Thyroid gland (tissue), 4 donors: ENCODE data around the gene ADAMTS20.

ENCODE experiments used
- POLR2A ChIP-seq, 2 donors: fragments of 450-650 bp; IDR thresholded peaks; one replicate each; pipeline ENCODE4 v1.6.1; 2017; ENCODE audit warnings: antibody characterized with exemption in 2 of 2, mild to moderate bottlenecking in 2 of 2, moderate library complexity in 1 of 2
- TF ChIP-seq, protein P1 (sequence below), 6 experiments: fragments of 200-600 bp in 3 of 6; fragments of 450-650 bp in 3 of 6; sonication (generic) in 3 of 6; IDR thresholded peaks; one replicate each; pipeline ENCODE4 v1.5.1; 2016 to 2019; ENCODE audit warnings: antibody characterized with exemption in 6 of 6, mild to moderate bottlenecking in 2 of 6, inconsistent platforms in 1 of 6, moderate library complexity in 1 of 6

DNA sequence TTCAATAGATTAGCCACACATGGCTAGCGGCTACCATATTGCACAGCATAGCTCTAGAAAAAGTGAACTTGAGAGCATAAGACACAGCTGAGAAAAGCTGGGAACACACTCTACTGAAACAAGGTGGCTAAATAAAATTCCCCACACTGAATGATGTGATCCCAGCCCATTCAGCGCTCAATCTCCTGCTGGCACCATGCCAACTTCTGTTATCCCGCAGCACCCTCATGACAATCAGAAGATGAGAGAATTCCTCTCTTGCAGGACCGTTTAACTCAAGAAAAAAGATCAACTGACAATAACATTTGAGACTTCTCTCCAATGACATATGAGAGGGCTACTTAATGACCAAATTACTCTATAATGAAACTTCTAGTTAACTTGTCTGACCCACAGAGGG lies 115.4 kb downstream of the ADAMTS20 start:
- TF ChIP-seq, protein P1, sequence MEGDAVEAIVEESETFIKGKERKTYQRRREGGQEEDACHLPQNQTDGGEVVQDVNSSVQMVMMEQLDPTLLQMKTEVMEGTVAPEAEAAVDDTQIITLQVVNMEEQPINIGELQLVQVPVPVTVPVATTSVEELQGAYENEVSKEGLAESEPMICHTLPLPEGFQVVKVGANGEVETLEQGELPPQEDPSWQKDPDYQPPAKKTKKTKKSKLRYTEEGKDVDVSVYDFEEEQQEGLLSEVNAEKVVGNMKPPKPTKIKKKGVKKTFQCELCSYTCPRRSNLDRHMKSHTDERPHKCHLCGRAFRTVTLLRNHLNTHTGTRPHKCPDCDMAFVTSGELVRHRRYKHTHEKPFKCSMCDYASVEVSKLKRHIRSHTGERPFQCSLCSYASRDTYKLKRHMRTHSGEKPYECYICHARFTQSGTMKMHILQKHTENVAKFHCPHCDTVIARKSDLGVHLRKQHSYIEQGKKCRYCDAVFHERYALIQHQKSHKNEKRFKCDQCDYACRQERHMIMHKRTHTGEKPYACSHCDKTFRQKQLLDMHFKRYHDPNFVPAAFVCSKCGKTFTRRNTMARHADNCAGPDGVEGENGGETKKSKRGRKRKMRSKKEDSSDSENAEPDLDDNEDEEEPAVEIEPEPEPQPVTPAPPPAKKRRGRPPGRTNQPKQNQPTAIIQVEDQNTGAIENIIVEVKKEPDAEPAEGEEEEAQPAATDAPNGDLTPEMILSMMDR (IDR thresholded peaks at IDR 0.05) = no peak
- TF ChIP-seq POLR2A (IDR thresholded peaks at IDR 0.05) = no peak
